ENCODE results near the gene DCLRE1C.
"Not testable (repeated sequence)": the region's sequence is repeated elsewhere in the genome, so short reads cannot be mapped to it uniquely, and the experiment has no call there.

Gene DCLRE1C

GRCh38 chr10:14954001-14954770 is at the start of gene DCLRE1C:
DCLRE1C (minus strand) TSS chr10:14954096; CDS start chr10:14954010, 86 bp downstream.
- peak; percentile 82 for DNase-seq

GRCh38 chr10:14995964-14996565 is 42.2 kb upstream of the DCLRE1C start:
- DNase-seq: no peak

GRCh38 chr10:14993500-14994455 is 39.9 kb upstream of the DCLRE1C start:
- not testable (repeated sequence) for DNase-seq

- not testable (repeated sequence) for DNase-seq
Measured at GRCh38 chr10:14992336-14992735, 38.4 kb upstream of the DCLRE1C start.

DNA sequence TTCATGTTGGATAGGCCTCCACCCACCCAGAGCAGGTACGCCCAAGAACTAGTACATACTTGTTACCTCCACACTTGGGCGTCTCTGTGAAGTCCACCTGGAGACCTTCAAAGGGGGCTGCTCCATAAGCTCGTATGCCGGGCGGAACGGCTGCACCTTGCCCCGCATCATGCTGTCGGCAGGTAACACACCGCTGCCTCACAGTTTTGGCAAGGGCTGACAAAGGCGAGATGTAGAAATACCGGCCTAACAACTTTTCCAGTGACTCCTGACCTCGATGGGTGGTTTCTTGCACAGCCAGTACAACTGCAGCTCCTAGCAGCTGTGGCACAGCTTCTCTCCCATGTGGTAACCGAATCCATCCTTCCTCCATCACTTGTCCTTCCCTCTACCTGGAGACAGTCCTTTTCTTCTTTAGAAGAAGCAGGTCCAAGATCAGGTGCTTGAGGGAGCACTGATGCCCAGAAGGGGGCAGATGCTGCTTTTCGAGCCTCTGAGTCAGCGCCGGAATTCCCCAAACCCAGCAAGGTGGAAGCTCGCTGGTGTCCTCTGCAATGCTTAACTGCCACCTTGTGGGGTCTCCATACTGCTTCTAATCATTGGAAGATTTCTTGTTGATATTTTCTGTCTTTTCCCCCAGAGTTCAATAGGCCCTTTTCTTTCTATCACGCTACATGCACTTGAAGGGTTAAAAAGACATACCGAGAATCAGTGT is 37.3 kb upstream of the DCLRE1C start:
- DNase-seq: not testable (repeated sequence)

GRCh38 chr10:14989552-14989951 is 35.7 kb upstream of the DCLRE1C start:
- DNase-seq: not testable (repeated sequence)

DNA sequence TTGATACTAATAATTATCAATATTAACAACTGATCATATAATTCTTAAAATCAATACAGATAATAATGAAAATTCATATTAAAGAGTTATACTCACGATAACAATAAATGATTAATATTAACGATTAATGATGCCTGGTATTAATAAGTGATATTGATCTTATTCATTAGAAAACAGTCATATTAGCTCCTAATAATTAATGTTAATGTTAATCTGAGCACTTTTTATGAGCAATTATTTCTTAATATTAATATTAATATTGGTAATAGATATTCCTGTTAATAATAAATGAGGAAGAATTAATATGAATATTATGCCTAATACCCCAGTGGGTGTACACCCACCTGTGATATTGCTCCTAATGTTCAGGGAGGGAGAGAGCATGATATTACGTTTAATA is 28.8 kb upstream of the DCLRE1C start:
- DNase-seq: no peak

- no peak for DNase-seq
Measured at GRCh38 chr10:14975672-14976273, 21.9 kb upstream of the DCLRE1C start.

GRCh38 chr10:14974153-14974998 is 20.5 kb upstream of the DCLRE1C start:
- not testable (repeated sequence) for DNase-seq

DNA sequence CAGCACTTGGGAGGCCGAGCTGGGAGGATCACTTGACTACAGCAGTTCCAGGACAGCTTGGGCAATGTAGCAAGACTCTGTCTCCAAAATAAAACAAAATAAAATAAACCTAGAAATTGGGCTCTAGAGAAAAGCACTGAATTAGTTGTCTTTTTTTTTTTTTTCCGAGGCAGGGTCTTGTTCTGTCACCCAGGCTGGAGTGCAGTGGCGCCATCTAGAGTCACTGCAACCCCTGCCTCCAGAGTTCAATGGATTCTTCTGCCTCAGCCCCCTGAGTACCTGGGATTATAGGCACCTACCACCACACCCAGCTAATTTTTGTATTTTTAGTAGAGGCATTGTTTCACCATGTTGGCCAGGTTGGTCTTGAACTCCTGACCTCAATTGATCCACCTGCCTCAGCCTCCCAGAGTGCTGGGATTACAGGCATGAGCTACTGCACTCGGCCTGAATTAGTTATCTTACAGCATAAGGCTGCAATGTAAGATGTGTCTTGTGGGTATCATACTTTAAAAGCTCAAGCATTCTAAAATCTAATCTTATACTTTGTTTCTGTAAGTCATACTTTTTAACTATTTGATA is 18.1 kb upstream of the DCLRE1C start:
- no peak for DNase-seq

DNA sequence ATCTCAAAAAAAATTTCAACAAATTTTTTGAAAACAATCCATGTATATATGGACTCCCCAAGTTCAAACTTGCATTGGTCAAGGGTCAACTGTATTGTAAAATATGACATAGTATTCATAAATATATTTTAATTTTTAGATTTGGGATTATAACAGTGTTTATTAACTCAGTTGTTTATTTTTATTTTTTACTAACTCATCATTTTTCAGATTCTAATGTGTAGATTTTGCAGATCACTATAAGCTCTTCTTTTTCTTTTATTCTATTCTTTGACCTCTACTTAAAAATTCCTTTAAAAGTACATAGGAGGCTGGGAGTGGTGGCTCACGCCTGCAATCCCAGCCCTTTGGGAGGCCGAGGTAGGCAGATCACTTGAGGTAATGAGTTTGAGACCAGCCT is 14.0 kb upstream of the DCLRE1C start:
- DNase-seq: no peak

DNA sequence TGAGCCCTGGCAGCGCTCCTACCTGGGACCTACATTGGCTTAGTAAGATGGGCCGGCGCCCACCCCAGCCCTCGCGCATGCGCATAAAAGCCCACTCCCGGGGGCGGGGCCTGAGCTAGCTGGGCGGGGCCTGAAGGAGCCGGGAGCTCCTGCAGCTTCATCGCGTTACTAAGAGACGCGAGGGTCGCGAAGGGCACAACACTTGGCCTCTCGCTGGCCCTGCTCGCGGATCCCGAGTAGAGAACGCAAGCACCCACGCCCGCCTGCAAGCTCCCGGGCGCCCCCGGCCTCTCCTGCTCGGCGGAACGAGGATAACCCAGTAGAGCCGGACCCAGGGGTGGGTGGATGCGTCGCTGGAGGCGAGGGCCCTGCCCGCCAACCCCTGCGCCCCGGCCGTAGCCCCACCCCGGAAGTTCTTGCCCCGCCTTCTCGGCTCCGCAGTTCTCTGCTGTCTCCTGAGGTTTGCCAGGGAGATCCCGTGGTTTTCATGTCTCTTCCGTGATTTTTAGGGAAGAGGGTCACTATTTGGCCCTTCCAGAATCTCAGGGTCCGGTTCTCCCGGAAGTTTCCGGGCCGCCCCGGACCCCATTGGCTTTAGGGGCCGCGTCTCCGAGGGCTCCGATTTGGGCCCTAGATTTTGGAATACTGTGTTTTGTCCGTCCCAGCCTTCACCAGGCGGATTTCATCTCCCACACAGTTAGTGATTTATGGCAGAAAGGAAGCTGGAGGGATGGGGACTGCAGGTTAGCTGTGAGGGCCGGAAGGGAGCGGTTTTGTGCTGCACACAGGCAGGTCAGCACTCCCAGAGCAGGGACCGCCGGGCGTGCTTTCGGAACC is 5.5 kb upstream of the DCLRE1C start, which contains the start of gene MEIG1:
Gene MEIG1 (plus strand): TSS at position 168 of the 837 bp plus-strand sequence. CDS start 7,081 bp downstream, outside the sequence.
- peak; percentile 73 for DNase-seq

- DNase-seq: no peak
Measured at GRCh38 chr10:14958872-14959220, 5.0 kb upstream of the DCLRE1C start.

- no peak for DNase-seq
Measured at GRCh38 chr10:14954934-14955333, 1.0 kb upstream of the DCLRE1C start.

- DNase-seq: no peak
Measured at GRCh38 chr10:14953424-14954000, 384 bp downstream of the DCLRE1C start.

GRCh38 chr10:14952851-14953423 is 959 bp downstream of the DCLRE1C start:
- DNase-seq: no peak

GRCh38 chr10:14949291-14949690 is 4.6 kb downstream of the DCLRE1C start:
- DNase-seq: no peak

DNA sequence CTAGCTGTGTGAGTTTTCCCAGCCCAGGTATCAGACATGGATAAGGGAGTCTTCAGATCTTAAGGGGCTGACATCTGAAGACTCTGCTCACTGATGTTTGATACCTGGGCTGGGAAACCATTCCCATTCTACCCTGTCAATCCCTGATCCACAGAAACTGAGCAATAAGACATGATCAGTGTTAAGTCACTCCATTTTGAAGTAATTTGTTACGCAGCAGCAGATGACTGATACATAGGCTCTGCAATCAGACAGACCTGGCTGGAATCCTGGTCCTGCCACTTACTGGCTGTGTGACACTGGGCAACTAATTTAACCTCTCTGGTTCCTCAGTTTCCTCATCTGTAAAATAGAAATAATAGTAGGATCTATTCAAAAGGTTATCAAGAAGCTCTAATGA is 6.6 kb downstream of the DCLRE1C start:
- no peak for DNase-seq

DNA sequence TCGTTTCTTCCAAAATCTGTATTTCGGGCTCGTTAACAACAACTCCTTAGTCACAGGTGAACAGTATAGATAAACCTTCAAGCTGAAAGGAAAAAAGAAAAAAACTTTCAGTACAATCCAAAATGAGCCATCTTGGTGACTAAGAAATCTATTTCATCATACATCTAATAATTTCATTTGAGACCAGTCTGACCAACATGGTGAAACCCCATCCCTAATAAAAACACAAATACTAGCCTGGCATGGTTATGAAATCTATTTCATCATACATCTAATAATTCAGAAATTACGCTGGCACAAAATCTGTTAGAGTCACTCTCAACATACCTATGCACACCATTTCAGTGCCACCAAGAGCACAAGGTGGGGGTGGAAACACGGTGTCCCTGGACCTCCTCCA is 8.8 kb downstream of the DCLRE1C start:
- DNase-seq: no peak

Measured in NCI-H2171 (cell line).